SK-N-SH (cell line): Measurements from ENCODE around the gene THSD4. TPM values are rescaled to one million over a fixed set of nuclear protein-coding genes. Genes with fewer than 3 reads are reported as not detected.

Source experiments
- CTCF ChIA-PET: fragments of 300-600, 350-600 bp; formaldehyde crosslinking; extraction: SDS; loops from one replicate; lab custom pipeline; 2021; lab: Yijun Ruan, JAX
- POLR2A ChIA-PET: fragments of 350-600 bp; sonication (Branson Sonifier 250); formaldehyde crosslinking; extraction: SDS; loops from one replicate; lab custom pipeline; 2020; ENCODE audit warnings: antibody characterized with exemption, inconsistent platforms; lab: Yijun Ruan, JAX
- DNase-seq: peaks from one replicate; pipeline ENCODE4 v3.0.0; 2012
- H2AFZ ChIP-seq: fragments of 200-600 bp; sonication (generic); 2 replicates; pipeline ENCODE4 v1.8.1; 2016; ENCODE audit warnings: antibody characterized with exemption, mild to moderate bottlenecking, low read depth
- H3F3A ChIP-seq: fragments of 200-600 bp; sonication (generic); replicated peaks from 2 replicates; pipeline ENCODE3; 2016; ENCODE audit warnings: antibody characterized with exemption, mild to moderate bottlenecking; ENCODE audit not compliant: insufficient read depth
- H3K27ac ChIP-seq, 2 experiments: fragments of 200-500 bp in 1 of 2; fragments of 200-600 bp in 1 of 2; sonication (Bioruptor generic) in 1 of 2; sonication (generic), shearing (Covaris generic) in 1 of 2; 2 replicates each; pipeline versions ENCODE4 v1.5.1 to v1.6.1; 2014 to 2016; ENCODE audit warnings: low read depth in 2 of 2, inconsistent platforms in 1 of 2, low read length in 1 of 2, mild to moderate bottlenecking in 1 of 2, mixed read lengths in 1 of 2
- H3K27me3 ChIP-seq: fragments of 200-600 bp; sonication (generic), shearing (Covaris generic); 2 replicates; pipeline ENCODE4 v1.6.1; 2016; ENCODE audit warnings: mixed run types; ENCODE audit not compliant: insufficient read depth
- H3K36me3 ChIP-seq, 2 experiments: fragments of 200-500 bp in 1 of 2; fragments of 200-600 bp in 1 of 2; sonication (Bioruptor generic) in 1 of 2; sonication (generic) in 1 of 2; replicated peaks in 1 of 2; 2 replicates each; pipeline versions ENCODE3 to v1.5.1; 2014 to 2016; ENCODE audit warnings: low read length in 1 of 2, mild to moderate bottlenecking in 1 of 2; ENCODE audit not compliant: insufficient read depth in 2 of 2, control insufficient read depth in 1 of 2
- H3K4me1 ChIP-seq, 2 experiments: fragments of 200-500 bp in 1 of 2; fragments of 200-600 bp in 1 of 2; sonication (Bioruptor generic) in 1 of 2; sonication (generic), shearing (Covaris generic) in 1 of 2; 2 replicates each; pipeline versions ENCODE4 v1.5.1 to v1.6.1; 2014 to 2016; ENCODE audit warnings: low read depth in 1 of 2, low read length in 1 of 2, mixed run types in 1 of 2; ENCODE audit not compliant: insufficient read depth in 2 of 2, control insufficient read depth in 1 of 2
- H3K4me2 ChIP-seq: fragments of 200-600 bp; sonication (generic), shearing (Covaris generic); 2 replicates; pipeline ENCODE4 v1.6.1; 2017; ENCODE audit warnings: mixed run types
- H3K4me3 ChIP-seq, 2 experiments: fragments of 200-500 bp in 1 of 2; fragments of 200-600 bp in 1 of 2; sonication (Bioruptor generic) in 1 of 2; sonication (generic), shearing (Covaris generic) in 1 of 2; 2 replicates each; pipeline versions ENCODE4 v1.5.1 to v1.8.1; 2014 to 2016; ENCODE audit warnings: low read depth in 2 of 2, inconsistent platforms in 1 of 2, low read length in 1 of 2, mild to moderate bottlenecking in 1 of 2, mixed read lengths in 1 of 2, moderate library complexity in 1 of 2
- H3K79me2 ChIP-seq: fragments of 200-600 bp; sonication (generic); 2 replicates; pipeline ENCODE4 v1.8.1; 2017; ENCODE audit warnings: mild to moderate bottlenecking; ENCODE audit not compliant: insufficient read depth
- H3K9ac ChIP-seq: fragments of 200-600 bp; sonication (generic); 2 replicates; pipeline ENCODE4 v1.6.1; 2017; ENCODE audit warnings: mixed run types
- H3K9me2 ChIP-seq: fragments of 200-600 bp; sonication (generic); 2 replicates; pipeline ENCODE4 v1.6.1; 2017; ENCODE audit warnings: mixed run types
- H3K9me3 ChIP-seq: fragments of 200-600 bp; sonication (generic); 2 replicates; pipeline ENCODE4 v1.6.1; 2017; ENCODE audit warnings: mixed run types, mild to moderate bottlenecking, moderate library complexity
- H4K20me1 ChIP-seq: fragments of 200-600 bp; sonication (generic); 2 replicates; pipeline ENCODE4 v1.6.1; 2017; ENCODE audit warnings: mild to moderate bottlenecking, mixed run types; ENCODE audit not compliant: insufficient read depth
- ELF1 ChIP-seq: IDR thresholded peaks from 2 replicates; pipeline ENCODE4 v1.4.0; 2012
- EP300 ChIP-seq, 2 experiments: IDR thresholded peaks; 2 replicates each; pipeline versions ENCODE4 v1.4.0 to v1.6.1; 2012; ENCODE audit warnings: borderline replicate concordance in 1 of 2, low read depth in 1 of 2, low read length in 1 of 2
- EZH2phosphoT487 ChIP-seq: fragments of 200-600 bp; sonication (generic); IDR thresholded peaks from 2 replicates; pipeline ENCODE4 v1.6.1; 2017; ENCODE audit warnings: low read depth, mixed run types, mild to moderate bottlenecking, antibody characterized with exemption, moderate library complexity, borderline replicate concordance
- GABPA ChIP-seq: IDR thresholded peaks from 2 replicates; pipeline ENCODE4 v1.4.0; 2012; ENCODE audit warnings: low read depth, mild to moderate bottlenecking
- GATA2 ChIP-seq: sonication (generic); formaldehyde crosslinking; IDR thresholded peaks from 2 replicates; pipeline ENCODE4 v1.5.0; 2020; ENCODE audit warnings: mild to moderate bottlenecking, missing genetic modification reagents
- NFIC ChIP-seq: IDR thresholded peaks from 2 replicates; pipeline ENCODE4 v1.4.0; 2012; ENCODE audit warnings: borderline replicate concordance
- RAD21 ChIP-seq: IDR thresholded peaks from 2 replicates; pipeline ENCODE4 v1.6.1; 2012; ENCODE audit warnings: mild to moderate bottlenecking, low read length
- RXRA ChIP-seq: IDR thresholded peaks from 2 replicates; pipeline ENCODE4 v1.4.0; 2012; ENCODE audit warnings: low read depth, mild to moderate bottlenecking, borderline replicate concordance
- TAF1 ChIP-seq: IDR thresholded peaks from 2 replicates; pipeline ENCODE4 v1.6.1; 2012; ENCODE audit warnings: low read depth, mild to moderate bottlenecking, low read length, moderate library complexity, borderline replicate concordance
- TCF12 ChIP-seq: IDR thresholded peaks from 2 replicates; pipeline ENCODE4 v1.4.0; 2012
- TEAD4 ChIP-seq: IDR thresholded peaks from 2 replicates; pipeline ENCODE4 v1.4.0; 2012; ENCODE audit warnings: mild to moderate bottlenecking, borderline replicate concordance; ENCODE audit not compliant: insufficient read depth
- YY1 ChIP-seq: IDR thresholded peaks from 2 replicates; pipeline ENCODE4 v1.4.0; 2012; ENCODE audit warnings: low read depth, mild to moderate bottlenecking
- whole genome bisulfite sequencing: methylation state at CpG from one replicate; pipeline ENCODE4 v1.1.6; 2017; ENCODE audit warnings: low lambda C conversion rate; 5-methylcytosine and 5-hydroxymethylcytosine counted together
- polyA plus RNA-seq, 3 experiments: library from polyadenylated mRNA; depleted of rRNA; stranded (reverse); fragments of >200 nt; gene quantifications; 2 replicates each; pipeline ENCODE4 v1.2.3, GENCODE V29; 2012
- TF ChIP-seq, protein P1 (sequence below): IDR thresholded peaks from 2 replicates; pipeline ENCODE4 v1.6.1; 2012; ENCODE audit warnings: mild to moderate bottlenecking, low read depth, low read length, moderate library complexity
- TF ChIP-seq, protein P2 (sequence below): IDR thresholded peaks from 2 replicates; pipeline ENCODE4; 2012
- TF ChIP-seq, protein P3 (sequence below): IDR thresholded peaks from 2 replicates; pipeline ENCODE4 v1.4.0; 2012; ENCODE audit warnings: low read depth
- TF ChIP-seq, protein P4 (sequence below): fragments of 150-350 bp; IDR thresholded peaks from 2 replicates; pipeline ENCODE4 v1.6.1; 2017; ENCODE audit warnings: antibody characterized with exemption, low read length, low read depth, borderline replicate concordance
- TF ChIP-seq, protein P5 (sequence below): IDR thresholded peaks from 2 replicates; pipeline ENCODE4 v1.4.0; 2012; ENCODE audit warnings: low read depth, borderline replicate concordance

The THSD4 gene
- polyA plus RNA-seq, 1 of the 3 experiments (the other 2 are of a cell fraction) = 79.1 TPM

DNA sequence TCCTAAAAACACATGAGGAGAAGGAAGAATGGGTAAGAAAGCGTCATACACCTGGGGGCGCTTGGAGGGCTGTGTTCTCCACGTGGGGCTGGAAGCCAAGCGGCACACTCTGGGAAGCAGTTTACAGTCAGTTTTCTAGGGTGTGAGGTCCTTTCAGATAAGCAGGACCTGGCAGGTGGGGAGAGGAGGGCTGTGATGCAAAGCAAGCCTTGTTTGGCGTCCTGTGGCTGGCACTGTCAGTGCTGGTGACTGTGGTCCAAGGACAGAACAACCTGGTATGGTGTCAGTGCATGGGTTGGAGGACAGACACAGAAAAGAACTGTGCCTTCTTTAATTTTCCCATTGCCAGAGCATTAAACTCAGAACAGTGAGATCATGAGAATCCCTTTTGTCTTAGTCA, 434.4 kb downstream of the THSD4 start:
- Histone ChIP-seq H3K27me3 (no peaks in the 10 kb centered on the region), H3K27ac (no peak overlapping the region), H3K4me3 (no peak overlapping the region), H3K9me2 (no peaks in the 10 kb centered on the region), H4K20me1 (no peaks in the 10 kb centered on the region), H3K9me3 (no peaks in the 10 kb centered on the region), H3K36me3 (no peaks in the 10 kb centered on the region), H3K4me1 (peaks cover 0 to 9% of the 10 kb centered on the region in 2 experiments; a peak in 1 of 4 replicates), H3K9ac (no peak overlapping the region), H3F3A (no peaks in the 10 kb centered on the region), H3K79me2 (no peaks in the 10 kb centered on the region), H2AFZ (no peak overlapping the region), H3K4me2 (no peak overlapping the region)
- WGBS = 80% methylated on average over 5 of the region's 5 CpGs
- no peak for DNase-seq
- no peak for TF ChIP-seq YY1
- TF ChIP-seq, protein P1, sequence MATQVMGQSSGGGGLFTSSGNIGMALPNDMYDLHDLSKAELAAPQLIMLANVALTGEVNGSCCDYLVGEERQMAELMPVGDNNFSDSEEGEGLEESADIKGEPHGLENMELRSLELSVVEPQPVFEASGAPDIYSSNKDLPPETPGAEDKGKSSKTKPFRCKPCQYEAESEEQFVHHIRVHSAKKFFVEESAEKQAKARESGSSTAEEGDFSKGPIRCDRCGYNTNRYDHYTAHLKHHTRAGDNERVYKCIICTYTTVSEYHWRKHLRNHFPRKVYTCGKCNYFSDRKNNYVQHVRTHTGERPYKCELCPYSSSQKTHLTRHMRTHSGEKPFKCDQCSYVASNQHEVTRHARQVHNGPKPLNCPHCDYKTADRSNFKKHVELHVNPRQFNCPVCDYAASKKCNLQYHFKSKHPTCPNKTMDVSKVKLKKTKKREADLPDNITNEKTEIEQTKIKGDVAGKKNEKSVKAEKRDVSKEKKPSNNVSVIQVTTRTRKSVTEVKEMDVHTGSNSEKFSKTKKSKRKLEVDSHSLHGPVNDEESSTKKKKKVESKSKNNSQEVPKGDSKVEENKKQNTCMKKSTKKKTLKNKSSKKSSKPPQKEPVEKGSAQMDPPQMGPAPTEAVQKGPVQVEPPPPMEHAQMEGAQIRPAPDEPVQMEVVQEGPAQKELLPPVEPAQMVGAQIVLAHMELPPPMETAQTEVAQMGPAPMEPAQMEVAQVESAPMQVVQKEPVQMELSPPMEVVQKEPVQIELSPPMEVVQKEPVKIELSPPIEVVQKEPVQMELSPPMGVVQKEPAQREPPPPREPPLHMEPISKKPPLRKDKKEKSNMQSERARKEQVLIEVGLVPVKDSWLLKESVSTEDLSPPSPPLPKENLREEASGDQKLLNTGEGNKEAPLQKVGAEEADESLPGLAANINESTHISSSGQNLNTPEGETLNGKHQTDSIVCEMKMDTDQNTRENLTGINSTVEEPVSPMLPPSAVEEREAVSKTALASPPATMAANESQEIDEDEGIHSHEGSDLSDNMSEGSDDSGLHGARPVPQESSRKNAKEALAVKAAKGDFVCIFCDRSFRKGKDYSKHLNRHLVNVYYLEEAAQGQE = no peak
- no peak for TF ChIP-seq TAF1
- no peak for TF ChIP-seq RAD21
- TF ChIP-seq, protein P2, sequence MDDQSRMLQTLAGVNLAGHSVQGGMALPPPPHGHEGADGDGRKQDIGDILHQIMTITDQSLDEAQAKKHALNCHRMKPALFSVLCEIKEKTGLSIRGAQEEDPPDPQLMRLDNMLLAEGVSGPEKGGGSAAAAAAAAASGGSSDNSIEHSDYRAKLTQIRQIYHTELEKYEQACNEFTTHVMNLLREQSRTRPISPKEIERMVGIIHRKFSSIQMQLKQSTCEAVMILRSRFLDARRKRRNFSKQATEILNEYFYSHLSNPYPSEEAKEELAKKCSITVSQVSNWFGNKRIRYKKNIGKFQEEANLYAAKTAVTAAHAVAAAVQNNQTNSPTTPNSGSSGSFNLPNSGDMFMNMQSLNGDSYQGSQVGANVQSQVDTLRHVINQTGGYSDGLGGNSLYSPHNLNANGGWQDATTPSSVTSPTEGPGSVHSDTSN = no peak
- ChIA-PET CTCF (interaction anchor here (1.0 to 1.7 kb wide), 3 partner anchors 22 to 203 kb away, joined by 3 read pairs; no protein-coding TSS in a partner anchor), POLR2A (interaction anchor here (0.6 kb wide), 1 partner anchor 697 kb away, joined by 3 read pairs; no protein-coding TSS in a partner anchor)

DNA sequence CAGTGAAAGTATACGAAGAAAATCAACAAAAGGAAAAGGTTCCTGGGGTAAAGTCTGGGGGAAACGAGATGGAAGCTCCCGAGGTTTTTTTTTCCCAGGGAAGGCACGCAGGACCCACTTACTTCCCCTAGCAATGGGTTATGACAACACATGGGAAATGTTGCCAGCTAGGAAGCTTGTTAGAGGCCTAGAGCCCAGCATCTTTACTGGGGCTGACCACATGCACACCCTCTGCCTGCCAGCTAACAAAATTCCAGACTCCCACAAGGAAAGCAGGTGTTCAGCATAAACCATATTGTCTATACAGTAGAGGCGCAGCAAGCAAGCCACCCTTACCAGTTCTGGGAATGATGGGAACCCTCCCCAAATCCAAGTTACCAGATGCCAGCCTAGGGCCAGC, 436.3 kb downstream of the THSD4 start:
- H3K4me2 ChIP-seq = no peak overlapping the region
- TF ChIP-seq NFIC (no peak), GABPA (no peak), YY1 (no peak), TCF12 (no peak), EZH2phosphoT487 (no peak), GATA2 (CRISPR knock-in tag) (no peak), ELF1 (no peak), EP300 (IDR thresholded peaks at IDR 0.05; ENCODE audit: borderline replicate concordance in 1 of 2, low read depth in 1 of 2, low read length in 1 of 2) (no peak), RXRA (no peak), TEAD4 (no peak)
- TF ChIP-seq, protein P3, sequence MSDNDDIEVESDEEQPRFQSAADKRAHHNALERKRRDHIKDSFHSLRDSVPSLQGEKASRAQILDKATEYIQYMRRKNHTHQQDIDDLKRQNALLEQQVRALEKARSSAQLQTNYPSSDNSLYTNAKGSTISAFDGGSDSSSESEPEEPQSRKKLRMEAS = no peak
- TF ChIP-seq, protein P4, sequence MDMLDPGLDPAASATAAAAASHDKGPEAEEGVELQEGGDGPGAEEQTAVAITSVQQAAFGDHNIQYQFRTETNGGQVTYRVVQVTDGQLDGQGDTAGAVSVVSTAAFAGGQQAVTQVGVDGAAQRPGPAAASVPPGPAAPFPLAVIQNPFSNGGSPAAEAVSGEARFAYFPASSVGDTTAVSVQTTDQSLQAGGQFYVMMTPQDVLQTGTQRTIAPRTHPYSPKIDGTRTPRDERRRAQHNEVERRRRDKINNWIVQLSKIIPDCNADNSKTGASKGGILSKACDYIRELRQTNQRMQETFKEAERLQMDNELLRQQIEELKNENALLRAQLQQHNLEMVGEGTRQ = no peak
- TF ChIP-seq, protein P1 = no peak
- TF ChIP-seq, protein P5, sequence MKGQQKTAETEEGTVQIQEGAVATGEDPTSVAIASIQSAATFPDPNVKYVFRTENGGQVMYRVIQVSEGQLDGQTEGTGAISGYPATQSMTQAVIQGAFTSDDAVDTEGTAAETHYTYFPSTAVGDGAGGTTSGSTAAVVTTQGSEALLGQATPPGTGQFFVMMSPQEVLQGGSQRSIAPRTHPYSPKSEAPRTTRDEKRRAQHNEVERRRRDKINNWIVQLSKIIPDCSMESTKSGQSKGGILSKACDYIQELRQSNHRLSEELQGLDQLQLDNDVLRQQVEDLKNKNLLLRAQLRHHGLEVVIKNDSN = no peak

More for the DNA sequence above, 436.3 kb downstream of the THSD4 start:
- Histone ChIP-seq H3K27me3 (no peaks in the 10 kb centered on the region), H3K4me1 (peaks cover 0 to 9% of the 10 kb centered on the region in 2 experiments; a peak in 1 of 4 replicates), H4K20me1 (no peaks in the 10 kb centered on the region), H3F3A (no peaks in the 10 kb centered on the region), H3K9ac (no peak overlapping the region), H3K36me3 (peaks cover 0 to under 1% of the 10 kb centered on the region in 2 experiments), H3K9me3 (peaks cover 4% of the 10 kb centered on the region; the same call in 1 of the 2 replicates), H3K9me2 (no peaks in the 10 kb centered on the region), H2AFZ (no peak overlapping the region), H3K27ac (no peak overlapping the region), H3K4me3 (no peak overlapping the region), H3K79me2 (no peaks in the 10 kb centered on the region)
- WGBS = 97% methylated on average over 5 of the region's 5 CpGs
- no peak for DNase-seq
- POLR2A ChIA-PET = no interaction called here
- CTCF ChIA-PET = interaction anchor here (1.4 to 2.0 kb wide), 3 partner anchors 24 to 229 kb away, joined by 4 to 5 read pairs (median 4); no protein-coding TSS in a partner anchor
